DMS153 treated with DMSO at 0.1 percent for 48 hours (cell line): Measurements from ENCODE around the gene SERPINI1.

ENCODE experiments used
- DNase-seq: peaks from one replicate; lab custom pipeline; 2025; ENCODE audit not compliant: unreplicated experiment; lab: John Stamatoyannopoulos, UW

SERPINI1 gene

DNA sequence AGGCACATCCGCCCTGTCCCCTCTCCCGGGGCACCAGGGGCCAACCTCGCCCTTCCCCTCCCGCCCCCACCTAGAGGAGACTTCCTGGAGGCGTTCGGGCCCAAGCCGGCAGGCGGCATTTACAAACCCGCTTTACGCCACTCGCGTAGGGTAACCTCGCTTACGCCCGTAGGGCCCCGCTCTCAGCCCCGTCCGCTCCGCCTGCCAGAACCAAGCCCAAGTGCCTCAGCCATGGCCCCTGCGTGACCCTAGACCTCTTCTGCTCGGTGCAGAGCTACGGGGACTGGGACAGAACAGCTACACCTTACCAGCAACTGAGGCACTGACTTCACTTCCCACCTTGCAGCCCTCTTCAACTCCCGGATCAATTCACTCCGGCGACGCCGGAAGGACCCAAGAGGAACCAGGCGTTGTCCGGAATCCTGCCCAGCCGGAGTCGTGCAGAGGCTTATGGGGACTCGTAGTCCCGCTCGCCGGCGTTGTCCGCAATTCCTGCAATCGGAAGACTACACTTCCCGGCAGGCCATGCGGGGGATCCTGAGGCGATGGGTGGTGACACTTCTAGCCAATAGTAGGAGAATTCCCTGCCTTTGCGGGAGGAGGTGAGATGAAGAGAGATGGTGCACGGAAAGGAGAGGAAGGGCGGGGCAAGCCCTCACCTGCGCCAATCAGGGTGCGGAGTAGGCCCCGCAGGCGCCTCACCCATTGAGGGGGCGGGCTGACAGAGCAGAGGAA, 856 bp upstream of the SERPINI1 start, which contains the start of gene PDCD10:
Gene PDCD10, minus strand, starts transcription at position 395 of the 735 bp plus-strand sequence. CDS start 14,735 bp downstream, outside the sequence.
- peak; percentile 96 for DNase-seq

GRCh38 chr3:167736264-167736787, 805 bp downstream of the SERPINI1 start:
- DNase-seq = no peak

DNA sequence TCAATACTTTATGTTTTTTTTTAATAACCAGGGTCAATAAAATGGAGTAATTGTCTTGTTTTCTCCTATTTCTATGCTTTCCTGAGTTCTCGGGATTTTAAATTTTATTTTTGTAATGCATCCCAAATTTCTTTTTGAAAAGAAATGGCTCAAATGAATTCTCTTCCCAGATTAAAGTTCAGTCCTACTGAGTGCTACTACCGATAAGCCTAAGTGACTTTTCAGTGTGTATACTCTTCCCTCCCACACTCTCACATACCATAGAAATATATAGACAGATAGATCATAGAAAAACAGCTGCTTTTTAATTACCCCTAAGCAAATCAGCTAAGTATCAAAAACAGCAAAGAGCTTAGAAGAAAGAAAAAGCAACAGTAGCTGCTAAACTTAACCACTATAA, 1.5 kb downstream of the SERPINI1 start:
- DNase-seq = no peak

GRCh38 chr3:167738037-167738436, 2.5 kb downstream of the SERPINI1 start:
- no peak for DNase-seq

DNA sequence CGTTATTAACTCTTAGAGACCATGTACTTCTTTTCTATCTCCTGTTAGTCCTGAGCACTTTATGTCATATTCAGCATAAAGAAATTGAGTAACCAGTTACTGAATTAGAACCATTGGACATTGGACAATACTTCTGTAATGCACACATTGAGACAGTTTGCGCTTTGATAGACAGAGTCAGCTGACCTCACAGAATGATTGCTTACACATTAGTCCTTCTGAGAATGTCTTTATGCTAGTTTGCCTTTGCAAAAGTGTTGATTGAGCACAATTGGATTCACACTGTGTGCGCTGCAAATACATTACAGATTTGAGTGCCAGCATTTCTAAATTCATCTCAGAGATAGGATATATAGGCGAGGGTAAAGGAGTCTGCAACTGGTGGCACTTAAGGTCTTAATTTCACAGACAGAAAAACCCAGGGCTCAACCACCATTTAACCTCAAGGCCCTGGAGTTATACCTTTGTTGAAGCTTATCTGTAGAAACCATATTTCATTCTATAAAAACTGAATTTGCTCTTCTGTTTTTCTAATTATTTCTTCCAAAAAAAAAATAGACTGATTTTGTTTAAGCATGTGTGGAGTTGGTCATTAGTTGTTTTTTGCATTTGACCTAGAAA, 3.8 kb downstream of the SERPINI1 start:
- no peak for DNase-seq

DNA sequence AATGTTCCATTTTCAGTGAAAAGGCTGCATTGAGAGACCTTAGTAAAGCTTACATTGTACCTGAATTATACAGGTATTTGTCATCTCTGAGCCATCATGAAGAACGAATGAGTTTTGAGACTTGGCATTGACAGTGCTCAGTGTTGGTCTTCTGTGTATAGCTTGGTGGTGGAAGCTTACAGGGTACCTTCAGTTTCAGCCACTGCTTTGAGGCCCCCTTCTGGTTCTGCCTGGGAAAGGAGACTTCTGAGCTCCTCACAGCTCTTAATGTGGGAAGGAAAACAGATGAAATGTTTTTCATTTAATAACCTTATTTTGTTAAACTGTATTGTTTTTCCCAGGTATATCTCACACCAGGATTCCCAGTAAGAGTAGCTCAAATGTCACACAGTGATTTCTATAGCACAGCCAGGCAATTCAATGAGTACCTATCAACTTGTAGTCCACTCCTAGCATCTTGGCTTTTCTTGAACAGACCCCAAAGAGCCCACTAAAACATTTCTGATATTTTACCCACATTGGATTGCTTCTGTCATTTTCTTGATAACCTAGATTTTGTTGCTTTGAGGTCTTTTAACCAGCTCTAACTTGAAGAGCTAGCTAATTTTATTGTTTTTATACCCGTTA, 5.6 kb downstream of the SERPINI1 start:
- no peak for DNase-seq

GRCh38 chr3:167742338-167742737, 6.8 kb downstream of the SERPINI1 start:
- DNase-seq = no peak

DNA sequence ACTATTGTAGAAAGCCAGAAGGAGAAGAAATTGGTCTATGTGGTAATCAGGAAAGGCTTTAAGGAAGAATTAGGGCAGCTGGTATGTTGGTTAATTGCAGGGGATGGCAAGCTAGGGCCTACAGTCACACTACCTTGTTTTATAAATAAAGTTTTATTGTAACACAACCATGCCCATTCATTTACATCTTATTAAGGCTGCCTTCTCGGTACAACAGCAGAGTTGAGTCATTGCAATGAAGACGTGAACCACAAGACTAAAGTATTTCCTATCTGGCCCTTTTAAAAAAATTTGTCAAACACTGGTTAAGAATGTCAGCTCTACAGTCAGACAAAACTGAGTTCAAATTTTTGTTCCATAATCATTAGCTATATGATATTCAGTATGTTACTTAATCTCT, 8.3 kb downstream of the SERPINI1 start:
- no peak for DNase-seq

DNA sequence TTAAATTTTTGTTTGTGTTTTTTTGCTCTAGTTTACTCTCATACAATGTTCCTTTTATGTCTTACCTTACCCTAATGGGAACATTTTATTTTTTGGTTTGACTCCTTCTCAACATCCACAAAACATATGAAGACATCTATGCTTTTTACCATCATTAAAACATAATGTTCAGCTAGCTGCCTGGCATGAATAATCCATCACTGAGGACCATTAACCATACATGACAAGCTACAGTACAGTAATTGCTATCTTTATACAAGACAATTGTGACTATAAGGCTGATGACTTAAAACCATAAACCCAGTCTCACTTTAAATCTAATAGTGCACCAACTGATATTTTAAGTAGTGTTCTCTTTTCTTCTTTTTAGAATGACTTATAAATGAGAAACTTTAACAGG, 13.7 kb downstream of the SERPINI1 start:
- DNase-seq = no peak

DNA sequence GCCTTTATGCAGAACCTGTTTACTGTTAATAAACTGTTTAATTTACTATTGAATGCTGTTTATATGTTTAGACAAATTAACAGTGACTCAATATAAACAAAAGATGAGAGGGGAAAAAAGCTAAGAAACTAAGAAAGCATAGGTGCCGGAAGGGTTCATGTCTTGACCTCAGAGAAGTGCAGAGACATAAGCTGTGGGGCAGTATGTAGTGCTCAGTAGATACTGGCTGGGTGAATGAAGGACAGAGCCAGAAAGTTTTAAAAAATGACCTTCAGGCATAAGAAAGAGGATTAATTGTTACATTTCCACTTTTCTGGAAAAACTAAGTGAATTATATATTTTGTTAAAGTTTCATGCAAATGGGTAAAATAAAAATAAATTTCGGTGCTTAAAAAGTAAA, 14.2 kb downstream of the SERPINI1 start:
- no peak for DNase-seq

GRCh38 chr3:167750272-167750971, 14.9 kb downstream of the SERPINI1 start:
- DNase-seq = no peak

DNA sequence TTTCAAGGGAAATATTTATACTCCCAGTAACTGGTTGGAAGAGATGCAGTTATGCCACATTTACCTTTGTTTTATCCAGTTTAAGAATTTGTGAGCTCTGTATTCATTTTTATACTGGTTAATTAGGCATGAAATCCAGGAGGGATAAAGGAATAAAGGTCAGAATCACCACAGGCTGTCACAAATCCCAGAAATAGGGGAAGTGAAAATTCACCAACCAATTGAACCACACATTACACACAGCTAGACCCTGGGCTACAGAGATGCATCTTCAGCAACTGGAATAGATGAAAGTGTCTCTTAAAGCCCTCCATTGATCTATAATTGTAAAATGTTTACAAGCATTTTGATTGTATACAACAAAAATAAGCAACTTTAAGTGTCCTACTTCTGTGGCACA, 18.5 kb downstream of the SERPINI1 start:
- DNase-seq = no peak

GRCh38 chr3:167761302-167761701, 25.8 kb downstream of the SERPINI1 start:
- no peak for DNase-seq

DNA sequence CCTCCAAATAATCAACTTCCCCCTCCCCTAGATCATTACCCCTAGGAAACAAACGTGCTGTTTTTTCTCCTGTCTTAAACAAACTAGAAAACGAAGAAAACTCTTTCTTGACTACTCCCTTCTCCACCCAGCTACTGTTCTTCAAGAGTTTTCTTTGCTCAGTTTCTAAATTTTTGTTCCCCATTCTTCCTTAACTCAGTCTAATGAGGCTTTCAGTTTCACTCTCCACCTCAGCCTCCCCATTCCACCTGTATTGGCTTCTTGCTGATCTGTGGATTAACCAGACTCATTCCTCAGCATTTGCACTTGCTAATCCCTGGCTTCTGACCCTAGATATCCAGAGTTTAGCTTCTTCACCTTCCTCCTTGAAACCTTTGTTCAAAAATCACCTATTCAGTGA, 26.8 kb downstream of the SERPINI1 start:
- no peak for DNase-seq

- DNase-seq = no peak
Measured at GRCh38 chr3:167772992-167773391, 37.5 kb downstream of the SERPINI1 start.

DNA sequence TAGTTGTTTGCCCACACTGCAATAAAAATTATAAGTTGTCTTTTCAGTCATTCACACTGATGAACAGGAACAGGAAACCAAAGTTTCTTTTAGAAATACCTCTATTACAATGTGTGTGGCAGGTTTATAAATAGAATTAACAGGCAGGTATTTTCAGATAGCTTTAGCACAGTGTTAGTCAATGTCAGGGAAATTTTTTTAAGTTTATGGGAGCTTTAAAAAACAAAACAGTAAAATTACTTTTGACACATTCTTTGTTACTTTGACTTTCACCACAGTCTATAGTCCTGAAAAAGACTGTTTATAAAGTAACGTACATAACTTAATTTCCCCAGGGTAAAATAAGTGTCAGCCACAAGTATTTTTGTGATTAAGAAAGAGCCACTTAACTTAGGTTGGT, 38.1 kb downstream of the SERPINI1 start:
- DNase-seq = no peak

GRCh38 chr3:167776066-167776685, 40.7 kb downstream of the SERPINI1 start:
- no peak for DNase-seq

DNA sequence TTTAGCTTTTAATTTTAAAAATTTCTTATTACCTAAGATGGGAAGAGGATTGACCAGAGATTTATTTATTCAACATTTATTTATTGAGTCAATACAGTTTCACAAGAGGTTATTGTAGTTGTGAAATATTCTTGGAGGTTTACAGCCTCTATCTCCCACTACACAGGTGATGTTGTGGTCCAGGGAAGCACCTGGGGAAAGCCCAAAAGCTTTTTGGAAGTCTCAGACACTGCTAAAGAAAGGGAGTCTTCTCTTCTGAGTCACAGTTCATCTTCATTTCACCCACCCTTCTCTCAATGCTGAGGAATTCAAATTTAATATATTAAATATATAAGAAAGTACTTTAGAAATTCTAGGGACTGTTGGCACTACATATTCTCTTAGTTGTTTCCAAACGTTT, 41.8 kb downstream of the SERPINI1 start:
- DNase-seq = no peak

DNA sequence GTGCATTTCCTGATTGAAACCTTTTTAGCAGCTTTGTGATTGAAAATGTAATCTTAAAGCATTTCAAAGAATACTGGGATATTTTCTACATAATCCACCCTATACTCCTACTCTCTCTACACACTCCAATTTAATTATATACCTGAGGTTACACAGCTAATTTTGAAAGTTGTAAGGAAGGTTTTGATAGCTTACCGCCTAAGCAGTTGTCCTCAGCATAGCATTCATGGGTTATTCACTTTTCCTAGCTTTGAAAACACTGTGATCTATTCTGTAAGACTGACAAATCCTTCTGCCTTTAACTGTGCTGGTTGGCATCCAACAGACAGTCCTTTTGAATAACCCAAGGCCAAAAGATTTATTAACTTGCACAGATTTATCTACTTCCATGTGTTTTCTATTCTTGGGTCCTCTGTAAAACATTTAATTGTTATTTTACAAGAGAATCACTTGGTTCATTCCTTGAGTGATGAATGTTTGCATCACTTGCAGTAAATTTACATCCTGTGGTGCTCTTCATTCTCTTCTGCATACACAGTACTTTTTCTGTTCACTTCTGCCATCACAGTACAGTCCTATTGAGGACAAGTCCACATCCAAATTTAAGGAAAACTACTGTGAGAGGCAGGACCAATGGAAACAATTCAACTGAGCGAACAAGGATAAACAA, 44.8 kb downstream of the SERPINI1 start:
- no peak for DNase-seq

DNA sequence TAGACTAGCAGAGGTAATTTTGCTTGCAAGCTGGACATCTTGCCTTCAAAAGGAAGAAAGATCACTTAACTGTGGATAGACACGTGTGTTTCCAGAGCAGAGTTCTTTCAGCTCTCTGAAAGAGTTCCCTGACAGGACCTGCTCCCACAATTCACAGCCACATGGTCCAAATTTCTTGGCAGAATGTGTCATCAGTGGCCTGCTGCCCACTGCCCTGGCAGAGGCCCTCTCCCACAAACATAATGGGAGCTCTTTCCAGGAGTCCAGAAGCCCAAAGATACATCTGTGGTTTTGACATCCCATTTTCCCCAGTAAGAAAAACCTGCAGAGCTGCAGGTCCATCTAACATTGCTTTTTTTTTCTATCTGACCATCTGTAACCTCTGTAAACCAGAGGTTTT, 48.3 kb downstream of the SERPINI1 start:
- no peak for DNase-seq
